Endothelial cell of umbilical vein (primary cell): ENCODE measurements around the gene GNAZ. TPM values are rescaled to one million over a fixed set of nuclear protein-coding genes. Genes with fewer than 3 reads are reported as not detected.

Source experiments
- BruUV-seq: library from RNA; stranded (reverse); fragments of 400-500 nt; replicated peaks from 2 replicates; lab custom pipeline; 2021; lab: Mats Ljungman, UMichigan
- CTCF ChIA-PET: fragments of 300-600, 350-600 bp; sonication (Branson Sonifier 250); formaldehyde crosslinking; loops from one replicate; lab custom pipeline; 2021; ENCODE audit warnings: antibody characterized with exemption, inconsistent platforms; lab: Charles Lee
- POLR2A ChIA-PET: fragments of 300-600, 350-600 bp; sonication (Branson Sonifier 250); formaldehyde crosslinking; loops from one replicate; lab custom pipeline; 2021; ENCODE audit warnings: antibody characterized with exemption, inconsistent platforms; lab: Charles Lee
- DNase-seq: peaks from one replicate; pipeline ENCODE4 v3.0.0-alpha.2; 2011; ENCODE audit warnings: low read depth, low spot score
- FAIRE-seq: peaks from 2 replicates; lab custom pipeline; 2011; peaks lifted over from hg19 to GRCh38; lab: Jason Lieb, UNC
- H2AFZ ChIP-seq: 2 replicates; pipeline ENCODE4 v1.6.0; 2012; ENCODE audit warnings: low read depth, low read length, control low read depth, inconsistent platforms
- H3K27ac ChIP-seq: 2 replicates; pipeline ENCODE4 v1.5.1; 2011; ENCODE audit warnings: low read depth, mild to moderate bottlenecking, control low read depth, low read length, moderate library complexity; ENCODE audit not compliant: insufficient read depth
- H3K27me3 ChIP-seq, 2 experiments: 2 replicates each; pipeline versions ENCODE4 v1.6.0 to v1.6.1; 2011; ENCODE audit warnings: low read length in 2 of 2, mixed read lengths in 1 of 2; ENCODE audit not compliant: control insufficient read depth in 2 of 2, insufficient read depth in 2 of 2
- H3K36me3 ChIP-seq, 2 experiments: 2 replicates in 1 of 2; 3 replicates in 1 of 2; pipeline ENCODE4 v1.5.1; 2011; ENCODE audit warnings: low read length in 2 of 2, mild to moderate bottlenecking in 1 of 2, moderate library complexity in 1 of 2; ENCODE audit not compliant: control insufficient read depth in 2 of 2, insufficient read depth in 2 of 2; ENCODE audit errors: extremely low read depth in 1 of 2
- H3K4me1 ChIP-seq: 3 replicates; pipeline ENCODE4 v1.5.1; 2011; ENCODE audit warnings: mild to moderate bottlenecking, low read length; ENCODE audit not compliant: control insufficient read depth, insufficient read depth; ENCODE audit errors: extremely low read depth
- H3K4me2 ChIP-seq: 2 replicates; pipeline ENCODE4 v1.6.1; 2011; ENCODE audit warnings: low read length, control low read depth, mixed read lengths; ENCODE audit not compliant: insufficient read depth
- H3K4me3 ChIP-seq, 3 experiments: fragments of 200-600 bp in 1 of 3; sonication (generic), shearing (Covaris generic) in 1 of 3; replicated peaks in 1 of 3; 2 replicates each; pipeline ENCODE4 v1.5.1; 2011 to 2016; ENCODE audit warnings: control low read depth in 3 of 3, low read length in 3 of 3, mild to moderate bottlenecking in 2 of 3, inconsistent platforms in 1 of 3, low read depth in 1 of 3, moderate library complexity in 1 of 3; ENCODE audit not compliant: insufficient read depth in 1 of 3
- H3K79me2 ChIP-seq: 2 replicates; pipeline ENCODE4 v1.6.0; 2012; ENCODE audit warnings: low read length, inconsistent platforms; ENCODE audit not compliant: control insufficient read depth, insufficient read depth
- H3K9ac ChIP-seq: replicated peaks from 2 replicates; pipeline ENCODE3; 2011; ENCODE audit warnings: low read length, control low read depth; ENCODE audit not compliant: insufficient read depth; ENCODE audit errors: extremely low read depth
- H3K9me1 ChIP-seq: replicated peaks from 3 replicates; pipeline ENCODE4 v1.6.0; 2011; ENCODE audit warnings: mild to moderate bottlenecking, low read length; ENCODE audit not compliant: control insufficient read depth, insufficient read depth; ENCODE audit errors: extremely low read depth
- H3K9me3 ChIP-seq: replicated peaks from 2 replicates; pipeline ENCODE4 v1.5.1; 2012; ENCODE audit warnings: low read length, inconsistent platforms; ENCODE audit not compliant: control insufficient read depth, insufficient read depth
- H4K20me1 ChIP-seq: replicated peaks from 2 replicates; pipeline ENCODE3; 2011; ENCODE audit warnings: mild to moderate bottlenecking, low read length; ENCODE audit not compliant: control insufficient read depth, insufficient read depth; ENCODE audit errors: extremely low read depth
- CTCF ChIP-seq, 2 donors: IDR thresholded peaks; 1 replicate in 1 of 2; 2 replicates in 1 of 2; pipeline ENCODE4 v1.5.1; 2011; ENCODE audit warnings: low read length in 2 of 2, mild to moderate bottlenecking in 2 of 2, moderate library complexity in 2 of 2, control low read depth in 1 of 2, inconsistent platforms in 1 of 2, low read depth in 1 of 2; ENCODE audit not compliant: insufficient read depth in 1 of 2; ENCODE audit errors: extremely low read depth in 1 of 2
- EZH2 ChIP-seq: IDR thresholded peaks from 2 replicates; pipeline ENCODE4 v1.6.1; 2012; ENCODE audit warnings: borderline replicate concordance, low read depth, mild to moderate bottlenecking, moderate library complexity, low read length, inconsistent platforms; ENCODE audit not compliant: severe bottlenecking
- FOS ChIP-seq: IDR thresholded peaks from 2 replicates; pipeline ENCODE4 v1.6.1; 2011; ENCODE audit warnings: mild to moderate bottlenecking, low read length, moderate library complexity, borderline replicate concordance; ENCODE audit not compliant: insufficient read depth
- GATA2 ChIP-seq: IDR thresholded peaks from 2 replicates; pipeline ENCODE4 v1.7.0; 2011; ENCODE audit warnings: low read depth, mild to moderate bottlenecking, moderate library complexity, mixed read lengths, low read length; ENCODE audit not compliant: insufficient read length, insufficient read depth
- JUN ChIP-seq: IDR thresholded peaks from 2 replicates; pipeline ENCODE4 v1.6.1; 2011; ENCODE audit warnings: borderline replicate concordance, low read depth; ENCODE audit not compliant: insufficient read length, insufficient read depth
- MYC ChIP-seq: IDR thresholded peaks from one replicate; pipeline ENCODE4 v1.6.1; 2011; ENCODE audit warnings: mild to moderate bottlenecking, low read depth, low read length
- POLR2A ChIP-seq: IDR thresholded peaks from 2 replicates; pipeline ENCODE4 v1.6.1; 2012; ENCODE audit warnings: low read depth, mild to moderate bottlenecking, control low read depth, low read length
- POLR2AphosphoS5 ChIP-seq: IDR thresholded peaks from 2 replicates; pipeline ENCODE4 v1.6.1; 2012; ENCODE audit warnings: low read depth, mild to moderate bottlenecking, control low read depth, low read length, moderate library complexity; ENCODE audit not compliant: insufficient read depth
- dilution Hi-C: fragments of 300-500 bp; cut with MboI; formaldehyde crosslinking; loops from one replicate; pipeline ENCODE4 v1.15.0; 2019; ENCODE audit warnings: low sequenced_read_pairs; ENCODE audit not compliant: extremely low pct_ligation_motif_present
- intact Hi-C: fragments of 100-400 bp; cut with micrococcal nuclease; formaldehyde crosslinking; loops from one replicate; pipeline ENCODE4 v1.10.0; 2022
- polyA plus RNA-seq, 4 experiments: library from polyadenylated mRNA; depleted of rRNA in 3 of 4; stranded (reverse) in 3 of 4; unstranded in 1 of 4; fragments of >200 nt; gene quantifications; 2 replicates each; pipeline versions ENCODE4 v1.2.1 to v1.2.3, GENCODE V29; 2011 to 2012; ENCODE audit warnings: missing spikeins in 1 of 4
- total RNA-seq: library from RNA; stranded (reverse); gene quantifications from 2 replicates; pipeline ENCODE4 v1.2.3, GENCODE V29; 2021
- TF ChIP-seq, protein P1 (sequence below): IDR thresholded peaks from 2 replicates; pipeline ENCODE4 v1.6.1; 2011; ENCODE audit not compliant: insufficient read depth, insufficient read length

GNAZ gene
- total and polyA plus RNA-seq, 2 donors (not counting 3 experiments of a cell fraction or from before 2014, with no cell fraction given): 0.44 to 0.86 TPM

- ChIA-PET POLR2A (no interaction called here), CTCF (interaction anchor here (1.4 kb wide), 1 partner anchor 121 kb away, joined by 4 read pairs; no protein-coding TSS in a partner anchor)
- no peaks in the 10 kb centered on the region for H3K9me1 ChIP-seq
- H3K27me3 ChIP-seq: no peaks in the 10 kb centered on the region
- no peaks in the 10 kb centered on the region for H3K36me3 ChIP-seq
- no peak for DNase-seq
- H3K9me3 ChIP-seq: no peaks in the 10 kb centered on the region
- H3K4me2 ChIP-seq: no peak overlapping the region
- no peak overlapping the region for H3K27ac ChIP-seq
- no peaks in the 10 kb centered on the region for H3K79me2 ChIP-seq
- intact Hi-C loops (no loop called here), dilution Hi-C loops (no loop called here)
- no peaks in the 10 kb centered on the region for H4K20me1 ChIP-seq
- no peak overlapping the region for H3K9ac ChIP-seq
- no peak overlapping the region for H2AFZ ChIP-seq
- no TSS peak for BruUV-seq
- FAIRE-seq: no peak
- TF ChIP-seq, protein P1, sequence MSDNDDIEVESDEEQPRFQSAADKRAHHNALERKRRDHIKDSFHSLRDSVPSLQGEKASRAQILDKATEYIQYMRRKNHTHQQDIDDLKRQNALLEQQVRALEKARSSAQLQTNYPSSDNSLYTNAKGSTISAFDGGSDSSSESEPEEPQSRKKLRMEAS: no peak
- no peak for TF ChIP-seq JUN
- no peak for TF ChIP-seq POLR2A
- no peak for TF ChIP-seq POLR2AphosphoS5
- no peak for TF ChIP-seq EZH2
- TF ChIP-seq FOS: no peak
- TF ChIP-seq MYC: no peak
- TF ChIP-seq CTCF (IDR thresholded peaks at IDR 0.05; ENCODE audit: extremely low read depth in 1 of 2, insufficient read depth in 1 of 2, low read depth in 1 of 2, low read length in 2 of 2): no peak
- no peak for TF ChIP-seq GATA2
- no peaks in the 10 kb centered on the region for H3K4me1 ChIP-seq
- no peak overlapping the region for H3K4me3 ChIP-seq
Measured at GRCh38 chr22:23161029-23161428, 90.7 kb downstream of the GNAZ start.
